Neuronal stem cell (in vitro differentiated cells): ENCODE data around the gene HIP1.

Source experiments
- DNase-seq: peaks from one replicate; pipeline ENCODE4 v3.0.0-alpha.2; 2013; ENCODE audit warnings: low spot score
- H2AFZ ChIP-seq: one replicate; pipeline ENCODE4 v1.6.1; 2013; ENCODE audit warnings: mild to moderate bottlenecking, low read length, inconsistent platforms
- H2AK5ac ChIP-seq: 2 replicates; pipeline ENCODE4 v1.6.1; 2013; ENCODE audit warnings: low read depth, mild to moderate bottlenecking, inconsistent platforms, low read length, moderate library complexity, mixed read lengths
- H2BK120ac ChIP-seq: 2 replicates; pipeline ENCODE4 v1.6.1; 2013; ENCODE audit warnings: low read depth, mild to moderate bottlenecking, inconsistent platforms, low read length, moderate library complexity, mixed read lengths
- H2BK12ac ChIP-seq: one replicate; pipeline ENCODE4 v1.6.1; 2013; ENCODE audit warnings: low read length, inconsistent platforms
- H2BK15ac ChIP-seq: 2 replicates; pipeline ENCODE4 v1.6.1; 2013; ENCODE audit warnings: mild to moderate bottlenecking, low read length, inconsistent platforms, mixed read lengths
- H2BK5ac ChIP-seq: one replicate; pipeline ENCODE4 v1.6.1; 2013; ENCODE audit warnings: inconsistent platforms, mild to moderate bottlenecking, low read length, moderate library complexity
- H3K14ac ChIP-seq: one replicate; pipeline ENCODE4 v1.6.1; 2013; ENCODE audit warnings: low read length, inconsistent platforms
- H3K18ac ChIP-seq: 2 replicates; pipeline ENCODE4 v1.6.1; 2013; ENCODE audit warnings: low read length, inconsistent platforms
- H3K23ac ChIP-seq: 2 replicates; pipeline ENCODE4 v1.6.1; 2013; ENCODE audit warnings: low read depth, mild to moderate bottlenecking, mixed read lengths, low read length, inconsistent platforms; ENCODE audit not compliant: poor library complexity
- H3K27ac ChIP-seq: replicated peaks from 3 replicates; pipeline ENCODE4 v1.5.1; 2013; ENCODE audit warnings: low read length, inconsistent platforms
- H3K27me3 ChIP-seq, 3 experiments: 2 replicates each; pipeline ENCODE4 v1.6.1; 2013; ENCODE audit warnings: low read length in 3 of 3, mild to moderate bottlenecking in 2 of 3, inconsistent platforms in 1 of 3, low read depth in 1 of 3, mixed read lengths in 1 of 3, moderate library complexity in 1 of 3; ENCODE audit not compliant: control insufficient read depth in 3 of 3, insufficient read depth in 3 of 3
- H3K36me3 ChIP-seq, 2 donors: replicated peaks in 1 of 2; 2 replicates each; pipeline ENCODE4 v1.6.1; 2013; ENCODE audit warnings: low read length in 2 of 2; ENCODE audit not compliant: control insufficient read depth in 2 of 2, insufficient read depth in 2 of 2
- H3K4ac ChIP-seq: 2 replicates; pipeline ENCODE4 v1.6.1; 2013; ENCODE audit warnings: inconsistent platforms, mild to moderate bottlenecking, low read length, moderate library complexity
- H3K4me1 ChIP-seq, 2 donors: 1 replicate in 1 of 2; 2 replicates in 1 of 2; pipeline ENCODE4 v1.6.1; 2013; ENCODE audit warnings: low read length in 2 of 2, low read depth in 1 of 2; ENCODE audit not compliant: control insufficient read depth in 2 of 2, insufficient read depth in 1 of 2
- H3K4me2 ChIP-seq: one replicate; pipeline ENCODE4 v1.6.1; 2013; ENCODE audit warnings: mild to moderate bottlenecking, low read length, inconsistent platforms; ENCODE audit not compliant: insufficient read depth, poor library complexity, severe bottlenecking
- H3K4me3 ChIP-seq, 2 donors: 2 replicates each; pipeline ENCODE4 v1.5.1; 2013; ENCODE audit warnings: low read length in 2 of 2, mild to moderate bottlenecking in 2 of 2, inconsistent platforms in 1 of 2, moderate library complexity in 1 of 2
- H3K79me1 ChIP-seq: one replicate; pipeline ENCODE4 v1.6.1; 2013; ENCODE audit warnings: low read depth, mild to moderate bottlenecking, inconsistent platforms, low read length, moderate library complexity
- H3K9ac ChIP-seq: one replicate; pipeline ENCODE4 v1.6.1; 2013; ENCODE audit warnings: mild to moderate bottlenecking, low read depth, low read length, inconsistent platforms; ENCODE audit not compliant: poor library complexity
- H3K9me3 ChIP-seq, 2 donors: replicated peaks in 1 of 2; 2 replicates each; pipeline versions ENCODE3 to v1.6.1; 2013; ENCODE audit warnings: low read length in 2 of 2, mild to moderate bottlenecking in 2 of 2, inconsistent platforms in 1 of 2, low read depth in 1 of 2, mixed read lengths in 1 of 2, moderate library complexity in 1 of 2; ENCODE audit not compliant: control insufficient read depth in 2 of 2, insufficient read depth in 1 of 2
- H4K8ac ChIP-seq: one replicate; pipeline ENCODE4 v1.6.1; 2013; ENCODE audit warnings: low read depth, mild to moderate bottlenecking, inconsistent platforms, low read length, moderate library complexity
- H4K91ac ChIP-seq: one replicate; pipeline ENCODE4 v1.6.1; 2013; ENCODE audit warnings: low read length, low read depth, mild to moderate bottlenecking, inconsistent platforms; ENCODE audit not compliant: poor library complexity
- WGBS, 2 donors: extraction: QIAGEN DNeasy Blood & Tissue Kit; methylation state at CpG; one replicate each; pipeline ENCODE4 v1.1.7; 2013; ENCODE audit warnings: missing lambda C conversion rate in 2 of 2, mixed read lengths in 1 of 2; ENCODE audit not compliant: insufficient read length in 2 of 2, insufficient replicate concordance in 1 of 2; ENCODE audit errors: extremely low coverage in 2 of 2; 5-methylcytosine and 5-hydroxymethylcytosine counted together

The HIP1 gene

DNA sequence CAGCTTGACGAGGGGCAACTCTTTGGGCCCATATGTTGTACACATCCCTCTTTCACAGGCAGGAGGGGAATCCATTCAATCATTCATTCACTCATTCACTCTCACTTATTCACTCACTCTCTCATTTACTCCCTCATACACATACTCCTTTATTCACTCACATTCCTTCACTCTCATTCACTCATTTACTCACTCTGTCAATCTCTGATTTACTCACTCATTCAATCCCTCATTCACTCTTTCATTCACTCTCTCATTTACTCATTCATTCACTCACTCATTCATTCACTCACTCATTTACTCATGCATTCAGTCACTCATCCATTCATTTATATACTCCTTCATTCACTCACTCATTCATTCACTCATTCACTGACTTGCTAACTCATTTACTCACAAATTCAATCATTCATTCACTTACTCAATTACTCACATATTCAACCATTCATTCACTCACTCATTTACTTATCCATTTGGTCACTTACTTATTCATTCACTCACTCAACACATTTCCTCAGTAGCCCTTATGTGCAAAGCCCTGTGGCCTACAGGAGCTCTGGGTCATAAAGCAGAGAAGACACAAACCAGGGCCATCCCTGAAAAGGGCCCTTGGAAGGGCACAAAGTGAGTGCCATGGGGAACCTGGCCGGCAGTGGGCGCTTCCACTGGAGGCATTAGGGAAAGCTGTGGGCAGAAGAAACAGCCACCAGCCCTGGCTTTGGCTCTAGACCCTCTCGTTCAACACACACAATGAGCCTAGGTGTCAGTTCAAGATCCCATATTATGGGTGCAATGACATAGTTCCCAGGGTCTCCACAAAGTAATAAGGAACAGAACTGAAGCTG, 26.0 kb downstream of the HIP1 start:
- Histone ChIP-seq H2BK12ac (no peak overlapping the region), H3K27me3 (no peaks in the 10 kb centered on the region), H3K27ac (no peak overlapping the region), H4K91ac (no peak overlapping the region), H3K79me1 (peaks cover 2% of the 10 kb centered on the region), H3K36me3 (no peaks in the 10 kb centered on the region), H3K4ac (no peak overlapping the region), H3K9me3 (peaks cover 2 to 7% of the 10 kb centered on the region in 2 donors), H3K9ac (no peak overlapping the region), H2BK15ac (no peak overlapping the region), H2AK5ac (no peak overlapping the region), H2AFZ (no peak overlapping the region), H3K4me3 (no peak overlapping the region), H3K18ac (no peak overlapping the region), H3K4me2 (no peak overlapping the region), H3K23ac (no peak overlapping the region), H2BK5ac (no peak overlapping the region), H4K8ac (no peak overlapping the region), H3K4me1 (no peaks in the 10 kb centered on the region), H3K14ac (no peak overlapping the region), H2BK120ac (no peak overlapping the region)
- WGBS, 2 donors, result no CpG with 5 or more reads among the region's 4 CpGs
- no peak for DNase-seq

DNA sequence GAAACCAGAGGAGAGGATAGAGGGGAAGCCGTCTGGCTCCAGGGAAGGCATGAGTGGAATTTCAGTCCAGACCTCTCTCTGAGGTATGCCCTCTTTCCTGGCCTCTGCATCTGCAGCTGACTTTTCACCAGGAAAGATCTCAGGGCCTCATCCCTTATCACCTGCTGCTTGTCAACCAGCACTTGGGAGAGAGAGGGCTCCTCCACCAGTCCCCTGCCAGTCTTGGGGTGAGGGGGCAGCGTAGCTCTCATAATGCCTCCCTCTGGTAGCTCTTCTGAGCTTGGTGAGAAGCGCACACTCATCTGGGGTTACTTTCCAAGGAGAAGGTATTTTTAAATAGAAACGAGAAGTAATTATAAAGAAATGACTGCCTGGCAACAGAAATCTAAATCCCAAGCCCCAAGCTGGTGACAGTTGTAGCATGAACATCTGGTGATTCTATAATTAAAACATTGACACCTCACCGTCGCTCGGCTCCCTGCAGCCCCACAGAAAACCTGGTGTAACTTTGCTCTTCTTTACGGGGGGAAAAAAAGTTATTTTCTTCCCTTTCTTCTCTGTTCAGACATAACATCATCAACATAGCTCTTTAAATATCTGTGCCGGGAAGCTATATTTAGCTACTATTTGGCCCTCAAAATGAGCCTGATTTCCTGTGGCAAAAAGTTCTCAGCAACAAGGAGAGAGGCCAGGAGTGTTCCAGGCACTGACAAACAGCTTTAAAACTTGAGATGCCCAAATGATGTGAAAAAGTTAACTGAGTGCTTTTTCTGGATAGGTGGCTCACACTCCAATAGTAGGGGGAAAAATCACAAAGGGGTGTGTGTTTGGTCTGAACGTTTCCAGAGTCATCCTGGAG, 26.9 kb downstream of the HIP1 start:
- Histone ChIP-seq H2BK120ac (no peak overlapping the region), H2BK12ac (no peak overlapping the region), H3K79me1 (peaks cover under 1% of the 10 kb centered on the region), H2BK15ac (no peak overlapping the region), H4K91ac (no peak overlapping the region), H3K9me3 (peaks cover 2 to 7% of the 10 kb centered on the region in 2 donors), H2AFZ (no peak overlapping the region), H2AK5ac (no peak overlapping the region), H3K4ac (no peak overlapping the region), H3K27me3 (no peaks in the 10 kb centered on the region), H3K23ac (no peak overlapping the region), H3K27ac (no peak overlapping the region), H3K14ac (no peak overlapping the region), H3K9ac (no peak overlapping the region), H3K36me3 (no peaks in the 10 kb centered on the region), H3K4me2 (no peak overlapping the region), H4K8ac (no peak overlapping the region), H2BK5ac (no peak overlapping the region), H3K18ac (no peak overlapping the region), H3K4me1 (no peaks in the 10 kb centered on the region), H3K4me3 (no peak overlapping the region)
- WGBS, 2 donors, result no CpG with 5 or more reads among the region's 10 CpGs
- no peak for DNase-seq

DNA sequence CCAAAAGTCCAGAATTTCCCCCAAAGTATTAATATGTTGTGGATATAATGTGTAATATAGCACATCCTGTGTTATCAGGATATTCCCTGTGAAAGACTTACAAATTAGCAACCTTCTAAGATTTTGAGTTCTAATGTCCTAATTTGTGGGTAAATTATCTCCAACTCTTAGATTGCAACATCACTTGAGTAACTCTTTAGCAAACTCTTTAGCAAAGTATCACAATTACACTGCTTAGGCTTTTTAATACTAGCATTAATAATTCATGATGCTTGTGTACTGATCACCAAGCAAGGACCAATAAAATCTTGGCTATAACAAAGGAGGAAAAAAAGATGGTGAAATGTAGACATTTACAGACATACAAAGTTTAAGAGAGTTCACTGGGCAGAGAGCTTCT, 27.7 kb downstream of the HIP1 start:
- no peak overlapping the region for H3K4ac ChIP-seq
- no peak overlapping the region for H3K14ac ChIP-seq
- no peak overlapping the region for H2BK15ac ChIP-seq
- no peak overlapping the region for H2AK5ac ChIP-seq
- H4K91ac ChIP-seq, result no peak overlapping the region
- H3K27me3 ChIP-seq, result no peaks in the 10 kb centered on the region
- no peaks in the 10 kb centered on the region for H3K4me1 ChIP-seq
- H3K23ac ChIP-seq, result no peak overlapping the region
- H3K79me1 ChIP-seq, result no peaks in the 10 kb centered on the region
- DNase-seq, result no peak
- H3K4me3 ChIP-seq, result no peak overlapping the region
- no peak overlapping the region for H2BK5ac ChIP-seq
- no peaks in the 10 kb centered on the region for H3K36me3 ChIP-seq
- peaks cover 2 to 7% of the 10 kb centered on the region in 2 donors for H3K9me3 ChIP-seq
- H2BK120ac ChIP-seq, result no peak overlapping the region
- H2BK12ac ChIP-seq, result no peak overlapping the region
- H3K4me2 ChIP-seq, result no peak overlapping the region
- H4K8ac ChIP-seq, result no peak overlapping the region
- H3K9ac ChIP-seq, result no peak overlapping the region
- no peak overlapping the region for H3K18ac ChIP-seq
- no peak overlapping the region for H2AFZ ChIP-seq
- no peak overlapping the region for H3K27ac ChIP-seq

DNA sequence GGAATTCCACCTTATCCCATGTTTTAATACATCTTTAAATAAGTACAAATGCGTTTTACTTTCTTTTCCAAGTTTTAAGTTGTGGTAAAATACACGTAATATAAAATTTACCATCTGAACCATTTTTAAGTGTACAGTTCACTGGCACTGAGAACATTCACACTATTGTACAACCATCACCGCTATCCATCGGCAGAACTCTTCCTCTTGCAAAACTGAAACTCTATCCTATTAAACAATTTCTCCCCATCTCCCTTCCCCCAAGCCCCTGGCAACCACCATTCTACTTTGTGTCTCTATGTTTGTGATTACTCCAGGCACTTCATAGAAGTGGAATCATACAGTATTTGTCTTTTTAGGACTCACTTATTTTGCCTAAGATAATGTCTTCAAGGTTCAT, 33.8 kb downstream of the HIP1 start:
- Histone ChIP-seq H3K4me3 (no peak overlapping the region), H4K91ac (no peak overlapping the region), H4K8ac (no peak overlapping the region), H3K9ac (no peak overlapping the region), H2BK120ac (no peak overlapping the region), H3K4me2 (no peak overlapping the region), H2AK5ac (no peak overlapping the region), H3K79me1 (peaks cover 1% of the 10 kb centered on the region), H3K18ac (no peak overlapping the region), H2BK5ac (no peak overlapping the region), H2AFZ (no peak overlapping the region), H3K27ac (no peak overlapping the region), H3K4ac (no peak overlapping the region), H2BK15ac (no peak overlapping the region), H3K14ac (no peak overlapping the region), H2BK12ac (no peak overlapping the region), H3K4me1 (no peaks in the 10 kb centered on the region), H3K9me3 (peaks cover 0 to 2% of the 10 kb centered on the region in 2 donors), H3K23ac (no peak overlapping the region), H3K36me3 (no peaks in the 10 kb centered on the region), H3K27me3 (no peaks in the 10 kb centered on the region)
- WGBS, 2 donors, result 100% methylated on average over 1 of the region's 4 CpGs; no CpG with 5 or more reads in 1 of the 2 donors
- DNase-seq, result no peak
